GM12891 (cell line): ENCODE results near the gene ATXN7.

Experiments
- DNase-seq: peaks from one replicate; pipeline ENCODE4 v3.0.0; 2011; ENCODE audit warnings: low spot score; ENCODE audit not compliant: insufficient read length
- FAIRE-seq: peaks from 2 replicates; lab custom pipeline; 2011; peaks lifted over from hg19 to GRCh38; lab: Jason Lieb, UNC
- PAX5 ChIP-seq: IDR thresholded peaks from 2 replicates; pipeline ENCODE4 v1.6.1; 2011; ENCODE audit warnings: low read length, moderate library complexity, mild to moderate bottlenecking; ENCODE audit not compliant: insufficient read depth, severe bottlenecking
- POLR2A ChIP-seq: IDR thresholded peaks from 2 replicates; pipeline ENCODE4 v1.6.1; 2011; ENCODE audit warnings: low read depth, low read length, control low read depth
- POLR2AphosphoS5 ChIP-seq: IDR thresholded peaks from 2 replicates; pipeline ENCODE4 v1.6.1; 2011; ENCODE audit warnings: low read depth, low read length, control low read depth
- POU2F2 ChIP-seq: IDR thresholded peaks from 2 replicates; pipeline ENCODE4 v1.6.1; 2011; ENCODE audit warnings: low read depth, mild to moderate bottlenecking, control low read depth, low read length, moderate library complexity
- SPI1 ChIP-seq: IDR thresholded peaks from 2 replicates; pipeline ENCODE4 v1.6.1; 2011; ENCODE audit warnings: low read depth, low read length, control low read depth
- TAF1 ChIP-seq: IDR thresholded peaks from 2 replicates; pipeline ENCODE4 v1.6.1; 2011; ENCODE audit warnings: low read depth, low read length, control low read depth

The ATXN7 gene

DNA sequence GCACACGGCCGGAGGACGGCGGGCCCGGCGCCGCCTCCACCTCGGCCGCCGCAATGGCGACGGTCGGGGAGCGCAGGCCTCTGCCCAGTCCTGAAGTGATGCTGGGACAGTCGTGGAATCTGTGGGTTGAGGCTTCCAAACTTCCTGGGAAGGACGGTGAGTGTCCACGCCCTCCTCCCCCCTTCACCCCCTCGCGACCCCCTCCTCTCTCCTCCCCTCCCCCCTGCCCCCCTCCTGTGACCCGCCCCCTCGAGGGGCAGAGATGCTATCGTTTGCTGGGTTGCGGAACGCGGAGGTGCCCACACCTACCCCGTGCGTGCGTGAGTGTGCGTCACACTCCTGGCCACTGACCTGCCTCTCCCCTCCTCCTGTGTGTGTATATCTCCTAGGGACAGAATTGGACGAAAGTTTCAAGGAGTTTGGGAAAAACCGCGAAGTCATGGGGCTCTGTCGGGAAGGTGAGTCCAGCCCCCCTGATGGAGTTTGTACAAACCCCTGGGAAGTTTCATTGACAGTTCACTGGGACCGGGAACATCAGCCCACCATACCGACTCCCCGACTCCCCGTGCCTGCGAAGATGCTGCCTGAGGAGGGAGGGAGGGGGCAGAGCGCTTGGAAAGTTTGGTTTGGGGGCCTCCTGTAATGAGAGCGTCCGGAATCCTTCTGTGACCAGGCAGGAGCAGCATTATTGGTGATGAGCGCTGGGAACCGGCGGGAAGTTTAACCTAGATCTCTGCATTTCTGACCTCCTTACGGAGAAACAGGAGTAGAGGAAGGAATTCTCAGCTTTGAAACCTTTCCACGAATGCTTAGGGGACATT, 49.3 kb downstream of the ATXN7 start:
- FAIRE-seq (peak; percentile 84), DNase-seq (no peak)
- TF ChIP-seq PAX5: no peak
- 0 out of 2 replicates have a peak, but pooled peaks have one; percentile 19 for TF ChIP-seq POU2F2

DNA sequence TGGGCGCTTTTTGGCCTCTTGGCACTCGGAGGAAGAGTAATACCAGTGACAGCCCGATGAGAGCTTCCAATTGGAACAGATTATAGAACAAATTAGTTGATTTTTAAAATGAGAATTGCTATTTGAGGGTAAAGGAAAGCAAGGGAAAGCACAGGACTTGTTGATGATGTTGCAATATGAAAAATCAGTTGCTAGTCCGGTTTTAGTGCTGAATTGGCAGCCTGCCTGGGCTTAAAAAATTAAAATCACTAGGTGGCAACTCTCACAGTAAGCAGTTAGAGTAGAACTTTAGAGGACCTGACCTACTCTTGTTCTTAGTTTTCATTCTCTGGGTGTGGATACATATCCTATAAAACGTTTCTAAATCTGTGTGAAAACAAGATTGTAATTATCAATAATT, 50.6 kb downstream of the ATXN7 start:
- TF ChIP-seq POLR2AphosphoS5 (no peak), PAX5 (no peak), POU2F2 (no peak), TAF1 (no peak), POLR2A (no peak), SPI1 (no peak)
- DNase-seq (no peak), FAIRE-seq (no peak)

DNA sequence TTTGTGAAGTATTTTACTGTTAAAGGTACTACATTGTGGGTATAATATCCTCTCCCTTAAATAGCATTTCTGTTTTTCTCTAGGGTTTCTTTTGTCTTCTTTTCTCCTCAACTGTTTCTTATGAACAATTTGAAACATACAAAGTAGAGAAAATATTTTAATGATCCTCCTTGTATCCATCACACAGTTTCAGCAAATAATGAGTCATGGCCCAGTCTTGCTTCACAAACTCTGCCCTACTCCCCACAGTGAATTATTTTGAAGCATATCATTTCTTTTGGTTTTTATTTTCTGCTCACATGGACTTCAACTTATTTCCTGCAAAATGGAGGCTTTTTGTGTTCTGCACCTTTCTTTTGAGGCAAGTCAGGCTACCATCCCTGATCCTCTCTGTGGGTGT, 54.7 kb downstream of the ATXN7 start:
- no peak for DNase-seq
- TF ChIP-seq PAX5 (no peak), SPI1 (no peak), POLR2A (no peak), TAF1 (no peak), POU2F2 (no peak), POLR2AphosphoS5 (no peak)
- no peak for FAIRE-seq

DNA sequence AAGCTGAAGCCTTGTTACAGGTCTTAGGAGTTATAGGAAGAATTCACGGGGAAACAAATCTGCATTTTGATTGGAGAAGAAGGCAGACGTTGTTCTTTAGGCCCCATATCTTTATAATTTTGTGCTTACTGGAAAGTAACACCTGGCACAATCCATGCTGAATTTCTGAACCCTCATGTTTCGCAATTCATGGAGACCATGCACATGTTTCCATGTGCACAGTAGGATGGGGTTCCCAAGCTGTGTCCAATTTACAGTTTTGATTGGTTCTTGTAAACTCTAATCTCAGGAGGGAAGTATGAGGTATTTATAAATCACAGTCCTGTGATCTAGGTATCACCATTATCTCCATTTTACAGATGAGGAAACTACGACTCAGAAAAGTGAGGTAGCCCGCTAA, 56.3 kb downstream of the ATXN7 start:
- TF ChIP-seq TAF1 (no peak), POLR2A (no peak), POLR2AphosphoS5 (no peak), PAX5 (no peak), SPI1 (no peak), POU2F2 (no peak)
- DNase-seq (no peak), FAIRE-seq (no peak)

DNA sequence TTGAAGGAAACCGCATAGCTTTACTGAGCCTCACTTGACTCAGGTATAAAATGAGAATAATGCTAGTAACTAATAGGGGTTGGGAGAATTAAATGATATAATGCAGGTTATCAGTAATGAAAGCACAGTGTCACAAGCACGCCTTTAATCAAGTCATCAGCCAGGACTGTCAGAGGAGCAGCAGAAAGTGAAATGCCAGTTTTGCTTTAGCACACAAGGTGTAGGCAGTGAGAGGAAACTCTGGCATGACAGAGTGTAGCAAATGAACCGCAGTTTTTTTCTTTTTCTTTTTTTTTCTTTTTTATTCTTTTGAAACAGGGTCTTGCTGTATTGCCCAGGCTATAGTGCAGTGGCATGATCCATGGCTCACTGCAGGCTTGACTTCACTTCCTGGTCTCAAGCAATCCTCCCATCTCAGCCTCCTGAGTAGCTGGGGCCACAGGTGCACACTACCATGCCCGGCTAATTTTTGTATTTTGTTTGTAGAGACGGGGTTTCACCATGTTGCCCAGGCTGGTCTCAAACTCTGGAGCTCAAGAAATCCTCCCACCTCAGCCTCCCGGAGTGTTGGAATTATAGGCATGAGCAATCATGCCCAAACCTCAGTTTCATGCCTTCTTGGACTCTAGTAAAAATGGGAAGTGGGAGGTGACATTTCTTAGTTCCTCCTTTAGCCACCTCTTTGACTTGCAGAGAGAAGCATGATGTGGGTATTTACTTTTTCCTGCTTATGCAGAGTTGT, 58.2 kb downstream of the ATXN7 start:
- DNase-seq (no peak), FAIRE-seq (peak; percentile 82)
- TF ChIP-seq PAX5 (no peak), SPI1 (peak; percentile 98)

DNA sequence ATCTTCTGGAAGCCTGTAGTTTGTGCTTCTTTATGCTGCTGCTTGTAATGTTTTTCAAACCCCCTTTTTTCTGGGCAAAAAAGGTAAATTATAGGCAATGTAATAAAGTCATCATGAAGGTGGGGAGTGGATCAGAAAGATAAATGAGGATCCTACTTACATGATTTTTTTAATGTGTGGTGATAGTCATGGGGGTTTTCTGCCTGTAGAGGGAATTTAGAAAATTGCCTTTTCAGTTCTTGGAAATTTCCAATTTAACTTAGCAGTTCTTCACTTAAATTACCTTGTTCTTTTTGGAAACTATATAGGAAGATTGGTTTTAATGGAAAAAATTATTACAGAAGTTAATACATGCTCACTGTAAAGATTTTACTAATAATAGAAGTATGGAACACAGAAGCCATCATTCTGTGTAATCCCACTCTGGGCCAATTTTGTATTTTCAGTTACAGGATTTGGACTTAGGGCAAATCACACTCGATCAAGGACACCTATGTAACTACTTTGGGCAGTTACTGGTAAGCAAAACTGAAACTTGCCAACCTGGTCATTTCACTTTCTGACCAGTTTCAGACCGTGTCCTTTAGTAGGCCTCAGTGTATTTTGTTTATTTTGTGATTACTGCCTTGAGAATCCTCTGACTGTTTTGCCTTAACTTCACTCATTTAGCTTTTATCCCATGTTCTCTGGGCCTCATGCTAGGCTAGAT, 59.0 kb downstream of the ATXN7 start:
- no peak for TF ChIP-seq POLR2A
- TF ChIP-seq SPI1: no peak
- no peak for TF ChIP-seq TAF1
- no peak for TF ChIP-seq PAX5
- no peak for TF ChIP-seq POLR2AphosphoS5
- FAIRE-seq: no peak

DNA sequence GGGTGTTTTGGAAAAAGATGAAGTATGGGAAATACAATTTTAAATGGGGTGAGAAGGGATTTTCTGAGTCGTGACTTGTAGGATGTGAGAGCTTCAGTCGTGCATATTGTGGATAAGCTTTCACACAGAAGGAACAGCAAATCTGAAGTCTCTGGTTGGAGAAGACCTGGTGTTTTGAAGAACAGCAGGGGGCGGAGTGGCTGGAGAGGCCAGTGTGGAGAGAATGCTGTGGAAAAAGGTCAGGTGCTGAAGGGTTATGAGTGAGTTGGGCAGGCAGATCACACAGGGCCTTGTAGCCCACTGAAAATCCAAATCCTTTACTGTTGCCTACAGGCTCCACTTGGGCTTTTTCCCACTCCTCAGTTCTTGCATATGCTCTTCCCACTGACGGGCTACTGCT, 62.6 kb downstream of the ATXN7 start:
- DNase-seq (no peak), FAIRE-seq (no peak)
- TF ChIP-seq SPI1 (no peak), PAX5 (no peak), POLR2AphosphoS5 (no peak), TAF1 (no peak), POU2F2 (no peak), POLR2A (no peak)

More for the DNA sequence above, 59.0 kb downstream of the ATXN7 start:
- DNase-seq: no peak

DNA sequence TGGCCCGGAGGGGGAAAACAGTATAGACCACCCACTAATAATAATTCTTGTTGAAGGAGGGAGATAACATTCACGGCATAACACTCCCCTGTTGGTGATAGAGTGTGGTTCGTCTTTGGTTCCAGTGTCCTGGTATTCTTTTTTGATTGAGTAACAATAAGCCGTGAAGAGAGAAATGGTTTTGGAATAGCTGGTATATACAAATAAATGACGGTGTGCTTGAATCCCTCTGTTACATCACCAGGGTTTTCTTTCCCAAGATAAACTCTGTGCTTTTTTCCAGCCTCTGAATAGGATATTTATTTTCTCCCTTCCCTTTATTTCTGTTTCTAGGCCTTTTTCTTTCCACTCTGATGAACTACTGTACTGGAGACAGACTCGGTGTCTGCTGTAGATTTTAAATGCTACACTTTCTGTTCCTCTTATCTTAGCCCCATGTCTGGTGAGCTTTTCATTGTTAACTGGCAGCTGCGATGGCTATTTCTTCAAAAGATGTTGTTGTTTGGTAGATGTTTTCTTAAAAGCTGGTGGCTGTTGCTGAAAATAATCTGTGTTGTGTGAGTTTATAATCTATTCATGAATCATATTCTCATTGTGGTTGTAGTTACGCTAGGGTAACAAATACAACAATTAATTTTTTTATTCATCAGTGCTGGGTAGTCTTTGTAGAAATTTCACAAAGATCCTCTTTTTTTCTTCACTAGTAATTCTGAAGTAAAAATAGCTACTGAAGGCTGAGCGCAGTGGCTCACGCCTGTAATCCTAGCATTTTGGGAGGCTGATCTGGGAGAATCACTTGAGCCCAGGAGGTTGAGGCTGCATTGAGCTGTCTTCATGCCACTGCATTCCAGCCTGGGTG, 64.0 kb downstream of the ATXN7 start:
- DNase-seq (no peak), FAIRE-seq (peak; percentile 76)
- no peak for TF ChIP-seq TAF1
- peak; percentile 94 for TF ChIP-seq SPI1
- TF ChIP-seq POLR2A: no peak
- no peak for TF ChIP-seq PAX5
- TF ChIP-seq POU2F2: no peak
- no peak for TF ChIP-seq POLR2AphosphoS5

DNA sequence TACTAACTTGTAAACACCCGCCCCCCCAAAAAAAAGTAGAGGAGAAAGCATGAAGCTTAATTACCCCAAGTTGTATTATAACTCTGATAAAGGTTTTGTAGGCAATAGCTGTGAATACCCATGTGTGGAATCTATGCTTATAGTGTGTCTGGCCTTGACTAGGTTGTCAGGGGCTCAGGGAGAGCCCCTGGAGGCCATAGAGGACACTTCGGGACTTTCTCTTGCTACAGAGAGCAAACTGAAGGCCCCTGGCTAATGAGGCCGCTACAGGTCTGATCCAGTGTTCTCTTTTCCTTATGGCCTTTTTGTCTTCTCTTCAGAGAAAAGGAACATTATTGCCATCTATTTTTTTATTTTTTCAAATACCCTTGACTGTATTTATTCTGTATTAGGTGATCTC, 67.6 kb downstream of the ATXN7 start:
- TF ChIP-seq SPI1: no peak
- no peak for TF ChIP-seq POLR2A
- no peak for TF ChIP-seq POU2F2
- no peak for TF ChIP-seq TAF1
- TF ChIP-seq PAX5: no peak
- TF ChIP-seq POLR2AphosphoS5: no peak
- no peak for DNase-seq
- no peak for FAIRE-seq
